Measurements from ENCODE around the gene SLC25A3.

GRCh38 chr12:98610596-98610995 lies 17.1 kb downstream of the SLC25A3 start:
- TF ChIP-seq CTCF (IDR thresholded peaks at IDR 0.05) (no peak), POLR2A (IDR thresholded peaks at IDR 0.05) (no peak), POLR2AphosphoS5 (IDR thresholded peaks at IDR 0.05) (no peak), EP300 (IDR thresholded peaks at IDR 0.05) (no peak)

All from stomach (tissue), 4 donors.